DMS153 treated with DMSO at 0.1 percent for 48 hours (cell line): Measurements from ENCODE around the gene DDIT3.

Experiments
- DNase-seq: peaks from one replicate; lab custom pipeline; 2025; ENCODE audit not compliant: unreplicated experiment; lab: John Stamatoyannopoulos, UW

Gene DDIT3

DNA sequence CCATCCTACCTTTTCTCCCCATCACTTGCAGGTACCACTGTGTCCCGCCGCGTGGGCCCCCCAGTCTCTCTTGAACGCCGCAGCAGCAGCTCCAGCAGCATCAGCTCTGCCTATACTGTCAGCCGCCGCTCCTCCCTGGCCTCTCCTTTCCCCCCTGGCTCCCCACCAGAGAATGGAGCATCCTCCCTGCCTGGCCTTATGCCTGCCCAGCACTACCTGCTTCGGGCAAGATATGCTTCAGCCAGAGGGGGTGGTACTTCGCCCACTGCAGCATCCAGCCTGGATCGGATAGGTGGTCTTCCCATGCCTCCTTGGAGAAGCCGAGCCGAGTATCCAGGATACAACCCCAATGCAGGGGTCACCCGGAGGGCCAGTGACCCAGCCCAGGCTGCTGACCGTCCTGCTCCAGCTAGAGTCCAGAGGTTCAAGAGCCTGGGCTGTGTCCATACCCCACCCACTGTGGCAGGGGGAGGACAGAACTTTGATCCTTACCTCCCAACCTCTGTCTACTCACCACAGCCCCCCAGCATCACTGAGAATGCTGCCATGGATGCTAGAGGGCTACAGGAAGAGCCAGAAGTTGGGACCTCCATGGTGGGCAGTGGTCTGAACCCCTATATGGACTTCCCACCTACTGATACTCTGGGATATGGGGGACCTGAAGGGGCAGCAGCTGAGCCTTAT lies 49.9 kb downstream of the DDIT3 start:
- no peak for DNase-seq

DNA sequence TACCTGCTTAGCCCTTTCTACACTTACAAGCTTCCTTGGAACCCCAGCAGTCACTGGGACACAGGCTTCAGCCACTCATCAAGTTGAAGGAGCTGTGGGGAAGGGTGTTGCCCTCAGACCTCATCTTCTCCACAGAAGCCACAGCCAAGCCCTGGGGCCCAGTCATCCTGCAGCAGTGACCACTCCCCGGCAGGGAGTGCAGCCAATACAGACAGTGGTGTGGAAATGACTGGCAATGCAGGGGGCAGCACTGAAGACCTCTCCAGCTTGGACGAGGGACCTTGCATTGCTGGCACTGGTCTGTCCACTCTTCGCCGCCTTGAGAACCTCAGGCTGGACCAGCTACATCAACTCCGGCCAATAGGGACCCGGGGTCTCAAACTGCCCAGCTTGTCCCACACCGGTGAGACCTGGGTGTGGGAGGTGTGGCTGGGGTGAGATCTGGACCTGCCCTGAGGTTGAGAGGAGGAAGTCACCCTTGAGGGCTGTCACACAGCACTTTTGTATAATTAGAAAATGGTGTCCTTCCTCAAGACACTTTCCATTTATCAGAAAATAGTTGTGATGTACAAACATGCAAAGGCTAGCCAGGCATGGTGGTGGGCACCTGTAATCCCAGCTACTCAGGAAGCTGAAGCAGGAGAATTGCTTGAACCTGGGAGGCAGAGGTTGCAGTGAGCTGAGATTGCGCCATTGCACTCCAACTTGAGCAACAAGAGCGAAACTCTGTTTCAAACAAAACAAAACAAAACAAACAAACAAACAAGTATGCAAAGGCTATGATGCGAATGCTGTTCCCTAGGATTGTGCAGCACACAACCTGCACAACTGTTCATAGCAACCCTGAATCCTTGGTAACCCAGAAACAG lies 50.8 kb downstream of the DDIT3 start:
- DNase-seq, result no peak

- no peak for DNase-seq
Observed at GRCh38 chr12:57467915-57468314, 52.4 kb downstream of the DDIT3 start.

GRCh38 chr12:57467212-57467874 lies 53.0 kb downstream of the DDIT3 start:
- DNase-seq, result no peak
